ENCODE results near the gene MYO3B. TPM values are rescaled to one million over a fixed set of nuclear protein-coding genes. Genes with fewer than 3 reads are reported as not detected.

MYO3B gene
- total and polyA plus RNA-seq, 2 of the 8 experiments (the other 6 are each of a cell fraction or from before 2014, with no cell fraction given): 0.17 to 0.19 TPM

- H3K27ac ChIP-seq (ENCODE audit: low read depth, low read length): peak overlapping the region; percentile 72; the same call in 1 of the 2 replicates
- 2% methylated on average over 7 of the region's 7 CpGs; no CpG with 5 or more reads in 1 of the 2 experiments for WGBS, 2 experiments (ENCODE audit: extremely low coverage in 1 of 2, insufficient coverage in 1 of 2, insufficient read length in 1 of 2, insufficient replicate concordance in 2 of 2, low coverage in 1 of 2, low lambda C conversion rate in 2 of 2, missing lambda C conversion rate in 1 of 2)
- TF ChIP-seq CTBP2 (IDR thresholded peaks at IDR 0.05; ENCODE audit: borderline replicate concordance, insufficient read depth, insufficient read length, low read length): peak; percentile 34
- no peak for TF ChIP-seq RFX5 (IDR thresholded peaks at IDR 0.05; ENCODE audit: borderline replicate concordance, low read depth, low read length)
- no peak for TF ChIP-seq CBX8 (IDR thresholded peaks at IDR 0.05; ENCODE audit: borderline replicate concordance, low read depth, low read length)
- TF ChIP-seq EP300 (IDR thresholded peaks at IDR 0.05; ENCODE audit: borderline replicate concordance in 1 of 2, low read depth in 2 of 2, low read length in 2 of 2): peak in 1 of 2 experiments; percentile 80; a peak in 1 of 3 replicates
- no peak for TF ChIP-seq TBP (IDR thresholded peaks at IDR 0.05; ENCODE audit: low read depth, low read length)
- no peak for TF ChIP-seq CHD2 (IDR thresholded peaks at IDR 0.05; ENCODE audit: low read length)
- no peak for TF ChIP-seq SP2 (IDR thresholded peaks at IDR 0.05; ENCODE audit: low read length)
- TF ChIP-seq RBBP5 (IDR thresholded peaks at IDR 0.05; ENCODE audit: borderline replicate concordance, low read depth, low read length): no peak
- TF ChIP-seq, protein P1, sequence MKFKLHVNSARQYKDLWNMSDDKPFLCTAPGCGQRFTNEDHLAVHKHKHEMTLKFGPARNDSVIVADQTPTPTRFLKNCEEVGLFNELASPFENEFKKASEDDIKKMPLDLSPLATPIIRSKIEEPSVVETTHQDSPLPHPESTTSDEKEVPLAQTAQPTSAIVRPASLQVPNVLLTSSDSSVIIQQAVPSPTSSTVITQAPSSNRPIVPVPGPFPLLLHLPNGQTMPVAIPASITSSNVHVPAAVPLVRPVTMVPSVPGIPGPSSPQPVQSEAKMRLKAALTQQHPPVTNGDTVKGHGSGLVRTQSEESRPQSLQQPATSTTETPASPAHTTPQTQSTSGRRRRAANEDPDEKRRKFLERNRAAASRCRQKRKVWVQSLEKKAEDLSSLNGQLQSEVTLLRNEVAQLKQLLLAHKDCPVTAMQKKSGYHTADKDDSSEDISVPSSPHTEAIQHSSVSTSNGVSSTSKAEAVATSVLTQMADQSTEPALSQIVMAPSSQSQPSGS (IDR thresholded peaks at IDR 0.05; ENCODE audit: low read length): peak; percentile 75; the same call in 1 of the 2 replicates
Measured at GRCh38 chr2:170214309-170214948, 36.5 kb downstream of the MYO3B start.

More at GRCh38 chr2:170214309-170214948, 36.5 kb downstream of the MYO3B start:
- H2AFZ ChIP-seq (ENCODE audit: low read length): no peak overlapping the region
- peak; percentile 47 to 59 for DNase-seq (ENCODE audit: low read depth in 1 of 2, low spot score in 2 of 2)
- CTCF ChIA-PET (ENCODE audit: partially characterized antibody): interaction anchor here (0.6 to 2.0 kb wide), 3 partner anchors 231 to 818 kb away, joined by 3 to 4 read pairs (median 3); no protein-coding TSS in a partner anchor
- peak overlapping the region; percentile 79; the same call in 1 of the 2 replicates for H2BK5ac ChIP-seq (ENCODE audit: low read depth, low read length)
- H3K23me2 ChIP-seq (ENCODE audit: low read depth, low read length): no peaks in the 10 kb centered on the region
- no peaks in the 10 kb centered on the region for H3K27me3 ChIP-seq (replicated peaks in 1 of 4; ENCODE audit: control insufficient read depth in 3 of 4, extremely low read depth in 1 of 4, insufficient read depth in 3 of 4, low read length in 3 of 4)
- peak overlapping the region; percentile 22; the same call in 1 of the 2 replicates for H2BK12ac ChIP-seq (ENCODE audit: low read depth, low read length)
- peaks cover 3 to 30% (median 17%) of the 10 kb centered on the region in 4 experiments; a peak in 6 of 7 replicates for H3K4me1 ChIP-seq (replicated peaks in 1 of 4; ENCODE audit: control insufficient read depth in 3 of 4, insufficient read depth in 4 of 4, low read length in 3 of 4)
- no peak overlapping the region for H3K14ac ChIP-seq (ENCODE audit: insufficient read length)
- POLR2A ChIA-PET (ENCODE audit: partially characterized antibody): interaction anchor here (0.6 to 0.9 kb wide), 2 partner anchors 9 to 854 kb away, joined by 3 to 4 read pairs; no protein-coding TSS in a partner anchor
- no peaks in the 10 kb centered on the region; a peak in 1 of 8 replicates for H3K36me3 ChIP-seq (ENCODE audit: control insufficient read depth in 2 of 4, insufficient read depth in 4 of 4, low read length in 3 of 4)
- no peak overlapping the region for H3K23ac ChIP-seq (ENCODE audit: insufficient read length)
- no peak overlapping the region; the same call in 1 of the 2 replicates for H2BK20ac ChIP-seq (ENCODE audit: low read length)
- peak overlapping the region in 1 of 4 experiments; percentile 29; a peak in 2 of 8 replicates for H3K4me3 ChIP-seq (ENCODE audit: extremely low read depth in 1 of 4, insufficient read depth in 2 of 4, low read depth in 3 of 4, low read length in 4 of 4)
- H3K56ac ChIP-seq (replicated peaks; ENCODE audit: insufficient read length, low read depth, low read length): no peak overlapping the region
- peak overlapping the region; percentile 79 for H4K5ac ChIP-seq (ENCODE audit: insufficient read length, low read depth, low read length)
- no peak overlapping the region for H4K91ac ChIP-seq (replicated peaks; ENCODE audit: insufficient read length, low read length)
- 0 out of 7 replicates have a peak overlapping the region, but pooled peaks of 1 of the 4 experiments have one; percentile 57 for H3K9ac ChIP-seq (replicated peaks in 1 of 4; ENCODE audit: extremely low read depth in 1 of 4, low read depth in 3 of 4, low read length in 3 of 4)
- no peaks in the 10 kb centered on the region for H4K20me1 ChIP-seq (replicated peaks in 1 of 2; ENCODE audit: control insufficient read depth in 1 of 2, insufficient read depth in 2 of 2, low read length in 2 of 2)
- no peak overlapping the region for H2BK15ac ChIP-seq (ENCODE audit: low read length)
- H3K4me2 ChIP-seq (ENCODE audit: insufficient read depth in 1 of 2, low read depth in 2 of 2, low read length in 2 of 2): peak overlapping the region; percentile 60 to 73
- peak; percentile 100 for FAIRE-seq
- H3K18ac ChIP-seq (ENCODE audit: extremely low read depth, low read length): peak overlapping the region; percentile 72; the same call in 1 of the 2 replicates
- no peak overlapping the region for H2BK120ac ChIP-seq (replicated peaks; ENCODE audit: low read depth, low read length)
- H3K79me1 ChIP-seq (ENCODE audit: low read depth, low read length): no peaks in the 10 kb centered on the region
- no peaks in the 10 kb centered on the region for H3K79me2 ChIP-seq (ENCODE audit: control insufficient read depth in 1 of 2, insufficient read depth in 2 of 2, low read length in 2 of 2)
- H4K8ac ChIP-seq (ENCODE audit: extremely low read depth, insufficient read depth, low read length): no peak overlapping the region
- H2AK5ac ChIP-seq (ENCODE audit: low read depth, low read length): no peak overlapping the region
- peaks cover 8 to 13% of the 10 kb centered on the region in 2 experiments; a peak in 3 of 4 replicates for H3K9me3 ChIP-seq (ENCODE audit: insufficient read depth in 2 of 2, low read depth in 1 of 2, low read length in 1 of 2)
- no peak overlapping the region for H3K4ac ChIP-seq (replicated peaks; ENCODE audit: insufficient read length, low read depth, low read length)
